ENCODE results near the gene DDOST.

GRCh38 chr1:20658166-20658915 lies 2.8 kb downstream of the DDOST start:
- TF ChIP-seq GATA3 (IDR thresholded peaks at IDR 0.05; ENCODE audit: borderline replicate concordance) (no peak), KDM1A (IDR thresholded peaks at IDR 0.05; ENCODE audit: low read depth) (no peak), CHD2 (IDR thresholded peaks at IDR 0.05; ENCODE audit: low read length, partially characterized antibody) (no peak), SMC3 (IDR thresholded peaks at IDR 0.05) (no peak), REST (IDR thresholded peaks at IDR 0.05) (no peak), HMGXB4 (CRISPR knock-in tag; IDR thresholded peaks at IDR 0.05; ENCODE audit: borderline replicate concordance) (no peak), MAZ (IDR thresholded peaks at IDR 0.05; ENCODE audit: borderline replicate concordance, low read depth, low read length) (no peak), POLR2A (IDR thresholded peaks at IDR 0.05; ENCODE audit: low read length) (no peak), RARB (CRISPR knock-in tag; IDR thresholded peaks at IDR 0.05) (no peak), CEBPB (IDR thresholded peaks at IDR 0.05) (no peak), EHMT2 (IDR thresholded peaks at IDR 0.05; ENCODE audit: low read depth) (no peak), CTCF (IDR thresholded peaks at IDR 0.05) (no peak)

All from A549 (cell line).